ENCODE data around the gene PBX4. TPM values are rescaled to one million over a fixed set of nuclear protein-coding genes. Genes with fewer than 3 reads are reported as not detected.

Gene PBX4
- total RNA-seq, 2 experiments from 2014 or later = 34.4 to 38.4 TPM

DNA sequence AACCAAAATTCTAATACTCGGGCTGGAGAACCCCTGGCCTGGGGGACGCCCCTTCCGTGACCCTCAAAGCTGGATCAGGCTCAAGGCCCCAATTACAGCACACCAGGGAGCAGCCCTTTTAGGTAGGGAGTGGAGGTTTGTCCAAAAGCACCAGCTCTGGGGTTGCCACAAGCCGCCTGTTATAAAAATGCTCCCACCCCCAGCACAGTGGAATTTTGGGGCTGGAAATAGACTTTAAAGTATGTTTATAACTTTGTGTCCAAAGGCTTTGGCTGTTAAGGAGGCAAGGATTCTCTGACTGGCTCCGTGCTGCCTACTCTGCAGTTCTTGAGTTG, 25.5 kb upstream of the PBX4 start:
- DNase-seq = no peak
- Mint-ChIP-seq H3K4me3 (peak overlapping the region; percentile 87), H3K27me3 (no peaks in the 10 kb centered on the region), H3K9me3 (no peaks in the 10 kb centered on the region), H3K36me3 (ENCODE audit: low read depth) (peaks cover 40% of the 10 kb centered on the region), H3K4me1 (peaks cover 21% of the 10 kb centered on the region), H3K27ac (peak overlapping the region; percentile 95)
- ChIA-PET CTCF (interaction anchor here (0.6 to 3.1 kb wide), 18 partner anchors 8 to 112 kb away, joined by 3 to 19 read pairs (median 4); partner anchors contain the start of genes ATP13A1 and PBX4), POLR2A (interaction anchor here (0.7 kb wide), 1 partner anchor 20 kb away, joined by 7 read pairs; no protein-coding TSS in a partner anchor)

DNA sequence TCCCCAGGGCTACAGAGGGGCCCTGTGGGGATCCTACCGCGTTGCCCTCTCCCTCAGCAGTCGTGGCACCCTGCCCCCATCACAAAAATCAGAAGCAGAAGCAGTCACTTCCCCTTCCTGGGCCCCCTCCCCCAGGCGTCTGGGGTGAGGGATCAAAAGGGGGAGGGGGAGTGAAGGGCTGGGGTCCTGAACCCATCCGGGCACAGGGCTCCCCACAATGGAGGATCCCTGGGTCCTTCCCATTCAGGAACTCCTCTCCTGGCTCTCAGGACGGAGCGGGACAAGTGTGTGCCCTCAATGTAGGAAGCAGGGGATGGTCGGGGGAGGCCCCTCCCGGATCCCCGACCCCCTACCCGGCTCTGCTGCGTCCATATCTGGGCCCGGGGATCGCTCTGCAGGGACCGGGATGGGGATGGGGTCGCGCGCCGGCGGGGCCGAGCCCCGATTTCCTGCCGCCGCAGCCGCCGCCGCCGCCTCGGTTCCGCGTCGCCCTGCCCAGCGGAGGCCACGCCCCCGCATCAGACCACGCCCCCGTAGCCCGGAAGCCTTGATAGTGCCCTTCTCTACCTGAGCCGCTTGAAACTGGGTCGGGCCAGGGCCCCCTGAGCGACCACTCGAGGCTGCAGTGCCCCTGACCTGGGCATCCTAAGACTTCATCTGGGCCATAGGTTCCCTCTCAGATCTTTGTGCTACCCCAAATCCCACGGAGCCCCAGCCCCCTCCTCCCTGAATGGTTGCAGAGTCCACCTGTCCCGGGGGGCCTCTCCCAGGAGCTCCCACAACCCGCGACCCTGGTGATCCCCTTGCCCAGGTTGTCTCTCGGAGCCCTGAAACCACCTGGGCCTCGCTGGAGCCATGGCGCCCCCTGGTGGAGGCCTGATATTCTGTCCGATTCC, 24.9 kb upstream of the PBX4 start, which contains the start of gene GMIP:
Gene GMIP, minus strand, starts transcription at position 500 of the 896 bp plus-strand sequence. Its CDS starts 128 bp downstream, at position 372.
- Mint-ChIP-seq H3K27me3 (no peaks in the 10 kb centered on the region), H3K9me3 (no peaks in the 10 kb centered on the region), H3K4me1 (peaks cover 21% of the 10 kb centered on the region), H3K27ac (peak within 1 kb of the TSS; percentile 95), H3K4me3 (peak within 1 kb of the TSS; percentile 87), H3K36me3 (ENCODE audit: low read depth) (peaks cover 41% of the 10 kb centered on the region)
- ChIA-PET POLR2A (interaction anchor here (0.7 kb wide), 1 partner anchor 21 kb away, joined by 7 read pairs; no protein-coding TSS in a partner anchor), CTCF (interaction anchor here (0.6 to 3.1 kb wide), 20 partner anchors 9 to 114 kb away, joined by 3 to 19 read pairs (median 4); partner anchors contain the start of genes ATP13A1, PBX4 and YJEFN3)
- peak; percentile 88 for DNase-seq

DNA sequence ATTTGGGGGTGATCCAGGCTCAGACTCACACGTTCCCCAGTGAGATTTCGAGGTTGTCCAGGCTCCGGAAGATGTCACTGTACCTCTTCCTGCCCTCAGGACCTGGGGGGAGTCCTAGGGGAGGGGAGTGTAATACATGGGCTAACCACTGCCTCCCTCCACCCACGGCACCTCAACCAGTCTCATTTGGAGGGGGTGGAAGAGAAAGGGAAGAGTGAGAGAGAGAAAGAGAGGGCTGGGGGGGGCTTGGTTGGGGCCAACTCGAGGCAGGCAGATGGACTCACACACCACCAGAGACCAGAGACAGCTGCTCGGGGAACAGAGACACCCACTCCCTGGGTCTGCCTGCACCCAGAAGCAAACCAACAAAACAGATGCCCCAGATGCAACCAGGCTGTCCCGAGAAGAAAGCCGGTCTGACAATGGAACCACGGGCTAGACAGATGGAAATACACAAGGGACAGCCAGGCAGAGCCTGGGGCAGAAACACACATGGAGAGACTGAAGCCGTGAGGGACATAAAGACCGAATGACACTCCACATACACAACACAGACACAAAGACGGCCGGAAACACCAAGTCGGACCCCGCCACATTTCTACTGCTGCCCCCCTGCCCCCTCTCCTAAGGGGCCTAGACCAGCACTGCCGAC, 24.1 kb upstream of the PBX4 start:
- ChIA-PET CTCF (interaction anchor here (0.6 kb wide), 1 partner anchor 128 kb away, joined by 3 read pairs; no protein-coding TSS in a partner anchor), POLR2A (no interaction called here)
- peak; percentile 42 for DNase-seq
- H3K4me1 Mint-ChIP-seq = peaks cover 21% of the 10 kb centered on the region
- H3K9me3 Mint-ChIP-seq = no peaks in the 10 kb centered on the region
- peaks cover 43% of the 10 kb centered on the region for H3K36me3 Mint-ChIP-seq (ENCODE audit: low read depth)
- H3K27me3 Mint-ChIP-seq = no peaks in the 10 kb centered on the region
- peak overlapping the region; percentile 87 for H3K4me3 Mint-ChIP-seq
- peak overlapping the region; percentile 95 for H3K27ac Mint-ChIP-seq

DNA sequence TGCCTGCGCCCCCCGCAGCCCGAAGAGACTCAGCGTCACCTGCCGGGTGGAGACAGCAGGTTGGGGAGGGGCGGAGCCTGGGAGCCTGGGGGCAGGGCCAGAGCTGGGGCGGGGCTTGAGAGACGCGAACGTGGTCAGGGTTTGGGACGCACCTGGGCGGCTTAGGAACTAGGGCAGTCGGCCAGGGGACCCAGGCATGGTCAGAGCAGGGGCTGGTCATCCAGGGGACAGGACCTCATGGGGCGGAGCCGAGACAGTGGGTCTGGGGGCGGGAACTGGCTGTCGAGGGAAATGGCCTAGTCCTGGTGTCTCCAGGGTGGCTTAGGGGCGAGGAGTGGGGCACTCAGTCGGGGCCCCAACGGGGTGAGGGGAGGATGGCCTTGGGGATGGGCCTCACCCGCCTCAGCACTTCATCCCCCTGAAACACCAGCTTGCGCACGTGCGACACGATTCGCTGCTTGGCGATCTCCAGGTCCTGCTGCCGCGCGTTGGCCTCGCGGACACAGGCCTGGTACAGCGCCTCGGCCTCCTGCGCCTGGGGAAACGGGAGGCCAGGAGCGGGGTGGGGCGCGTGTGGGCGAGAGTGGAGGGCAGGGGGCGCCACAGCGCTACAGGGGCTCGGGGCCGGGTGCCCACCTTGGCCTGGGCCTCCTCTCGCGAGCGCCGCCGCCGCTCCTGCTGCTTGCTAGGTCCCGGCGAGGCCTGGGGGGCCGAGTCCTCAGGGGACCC, 19.2 kb upstream of the PBX4 start:
- Mint-ChIP-seq H3K27me3 (no peaks in the 10 kb centered on the region), H3K9me3 (no peaks in the 10 kb centered on the region), H3K36me3 (ENCODE audit: low read depth) (peaks cover 67% of the 10 kb centered on the region), H3K27ac (no peak overlapping the region), H3K4me3 (no peak overlapping the region), H3K4me1 (peaks cover 34% of the 10 kb centered on the region)
- no peak for DNase-seq
- CTCF ChIA-PET = no interaction called here
- POLR2A ChIA-PET = no interaction called here

DNA sequence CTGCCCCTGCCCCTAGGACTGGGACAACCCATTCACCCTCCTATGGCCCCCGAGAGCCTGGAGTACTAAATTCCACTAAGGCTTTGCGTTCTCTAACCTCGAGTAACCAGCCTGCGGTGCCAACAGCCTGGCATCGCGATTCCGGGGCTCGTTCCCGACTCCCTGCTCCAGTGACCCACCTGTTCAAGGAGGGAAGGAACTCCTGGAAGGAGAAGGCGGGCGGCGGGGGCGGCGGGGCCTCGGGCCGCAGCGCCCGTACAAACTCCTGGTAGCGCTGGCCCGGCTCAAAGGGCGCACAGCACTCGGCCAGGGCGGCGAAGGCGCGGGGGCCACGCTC, 18.7 kb upstream of the PBX4 start:
- Mint-ChIP-seq H3K27me3 (no peaks in the 10 kb centered on the region), H3K9me3 (no peaks in the 10 kb centered on the region), H3K36me3 (ENCODE audit: low read depth) (peaks cover 64% of the 10 kb centered on the region), H3K4me1 (peaks cover 31% of the 10 kb centered on the region), H3K27ac (no peak overlapping the region), H3K4me3 (no peak overlapping the region)
- ChIA-PET POLR2A (no interaction called here), CTCF (no interaction called here)
- DNase-seq = no peak

DNA sequence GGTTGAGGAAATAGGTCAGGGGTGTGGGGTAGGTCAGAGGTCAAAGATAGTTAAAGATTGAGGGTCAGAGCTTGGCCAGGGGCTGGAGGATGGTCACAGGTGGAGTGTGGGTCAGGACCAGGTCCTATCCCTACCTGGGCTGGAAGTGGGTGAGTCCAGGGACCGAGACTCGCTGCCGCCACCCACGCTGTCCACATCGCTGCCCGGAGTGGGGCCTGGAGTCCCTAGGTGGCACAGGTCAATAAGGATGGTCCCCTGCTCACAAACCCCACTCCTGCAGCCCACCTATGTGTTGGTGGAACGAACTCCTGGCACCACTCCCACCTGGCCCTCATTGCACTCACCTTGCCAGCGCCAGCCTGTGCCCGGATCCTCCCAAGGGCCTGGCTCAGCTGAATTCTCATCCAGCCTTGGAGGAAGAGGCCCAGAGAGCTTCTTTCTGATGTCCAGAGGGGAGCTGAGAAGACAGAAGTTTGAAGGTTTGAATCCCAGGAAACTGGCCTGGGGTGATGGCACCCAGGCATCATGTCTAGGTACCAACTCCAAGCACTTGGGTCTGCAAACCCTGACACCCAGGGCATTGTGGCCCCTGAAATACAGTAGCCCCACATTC, 18.2 kb upstream of the PBX4 start:
- DNase-seq = no peak
- H3K36me3 Mint-ChIP-seq (ENCODE audit: low read depth) = peaks cover 59% of the 10 kb centered on the region
- H3K4me3 Mint-ChIP-seq = no peak overlapping the region
- peaks cover 26% of the 10 kb centered on the region for H3K4me1 Mint-ChIP-seq
- no peaks in the 10 kb centered on the region for H3K27me3 Mint-ChIP-seq
- POLR2A ChIA-PET = no interaction called here
- CTCF ChIA-PET = interaction anchor here (1.0 kb wide), 1 partner anchor 104 kb away, joined by 4 read pairs; no protein-coding TSS in a partner anchor
- no peaks in the 10 kb centered on the region for H3K9me3 Mint-ChIP-seq
- no peak overlapping the region for H3K27ac Mint-ChIP-seq

DNA sequence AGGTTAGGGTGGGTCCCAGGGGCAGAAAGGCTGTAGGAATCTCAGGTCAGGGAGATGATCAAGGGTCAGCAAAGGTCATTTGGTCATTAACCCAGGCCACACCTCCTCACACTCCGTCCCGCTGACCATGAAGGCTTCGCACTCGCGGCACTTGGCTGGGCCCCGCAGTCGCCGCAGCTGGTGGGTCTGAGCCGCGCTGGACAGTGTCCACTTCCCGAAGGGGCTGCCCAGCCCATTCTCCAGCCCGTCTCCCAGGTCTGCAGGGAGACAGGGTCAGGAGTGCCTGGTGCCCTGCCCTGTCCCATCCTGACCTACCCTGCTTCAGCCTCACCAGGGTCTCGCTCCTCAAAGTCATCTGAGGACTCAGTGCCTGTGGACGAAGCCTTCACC, 16.8 kb upstream of the PBX4 start:
- no peaks in the 10 kb centered on the region for H3K9me3 Mint-ChIP-seq
- POLR2A ChIA-PET = no interaction called here

DNA sequence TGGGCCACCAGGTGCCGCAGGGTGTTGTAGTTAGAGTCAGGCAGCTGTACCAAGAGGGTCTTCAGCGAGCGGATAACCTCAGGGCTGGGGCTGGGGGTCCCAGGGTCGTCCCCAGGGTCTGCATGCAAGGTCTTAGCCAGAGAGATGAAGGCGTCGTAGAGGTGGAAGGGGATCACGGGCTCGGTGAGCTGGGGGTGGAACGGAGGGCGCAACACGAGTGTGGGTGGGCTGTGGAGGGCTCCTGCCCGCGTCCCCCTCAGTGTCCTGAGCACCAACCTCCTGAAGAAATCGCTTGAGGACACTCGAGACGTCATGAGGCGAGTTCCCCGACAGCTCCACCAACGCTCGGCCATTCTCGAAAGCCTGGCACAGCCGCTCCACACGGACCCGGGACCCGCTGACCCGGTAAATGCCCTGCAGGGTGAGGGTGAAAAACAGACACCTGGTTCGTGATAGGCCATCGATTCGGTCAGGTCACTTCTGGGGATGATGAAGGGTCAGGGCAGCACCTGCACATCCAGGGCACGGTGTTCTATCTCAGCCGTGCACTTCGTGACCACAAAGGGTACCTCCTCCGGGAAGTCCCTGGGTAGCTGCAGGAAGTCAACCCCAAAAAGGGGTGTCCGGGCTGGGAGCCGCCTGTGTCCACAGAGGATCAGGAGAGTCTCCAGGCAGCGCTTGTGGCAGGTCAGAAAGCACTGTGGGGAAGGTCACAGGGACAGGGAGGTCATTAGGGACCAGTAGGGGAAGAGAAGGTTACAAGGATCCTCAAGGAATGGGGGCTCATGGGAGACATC, 16.2 kb upstream of the PBX4 start:
- peaks cover 20% of the 10 kb centered on the region for H3K4me1 Mint-ChIP-seq
- H3K27ac Mint-ChIP-seq = peak overlapping the region; percentile 57
- H3K4me3 Mint-ChIP-seq = no peak overlapping the region
- peaks cover 66% of the 10 kb centered on the region for H3K36me3 Mint-ChIP-seq (ENCODE audit: low read depth)
- ChIA-PET CTCF (interaction anchor here (0.6 to 1.3 kb wide), 2 partner anchors 12 to 78 kb away, joined by 3 read pairs; no protein-coding TSS in a partner anchor), POLR2A (no interaction called here)
- no peaks in the 10 kb centered on the region for H3K27me3 Mint-ChIP-seq
- no peak for DNase-seq
- H3K9me3 Mint-ChIP-seq = no peaks in the 10 kb centered on the region

More for the DNA sequence above, 16.8 kb upstream of the PBX4 start:
- Mint-ChIP-seq H3K27me3 (no peaks in the 10 kb centered on the region), H3K36me3 (ENCODE audit: low read depth) (peaks cover 69% of the 10 kb centered on the region), H3K27ac (no peak overlapping the region), H3K4me1 (peaks cover 24% of the 10 kb centered on the region), H3K4me3 (no peak overlapping the region)
- CTCF ChIA-PET = interaction anchor here (1.0 to 1.3 kb wide), 2 partner anchors 13 to 103 kb away, joined by 3 to 4 read pairs; no protein-coding TSS in a partner anchor
- DNase-seq = no peak

DNA sequence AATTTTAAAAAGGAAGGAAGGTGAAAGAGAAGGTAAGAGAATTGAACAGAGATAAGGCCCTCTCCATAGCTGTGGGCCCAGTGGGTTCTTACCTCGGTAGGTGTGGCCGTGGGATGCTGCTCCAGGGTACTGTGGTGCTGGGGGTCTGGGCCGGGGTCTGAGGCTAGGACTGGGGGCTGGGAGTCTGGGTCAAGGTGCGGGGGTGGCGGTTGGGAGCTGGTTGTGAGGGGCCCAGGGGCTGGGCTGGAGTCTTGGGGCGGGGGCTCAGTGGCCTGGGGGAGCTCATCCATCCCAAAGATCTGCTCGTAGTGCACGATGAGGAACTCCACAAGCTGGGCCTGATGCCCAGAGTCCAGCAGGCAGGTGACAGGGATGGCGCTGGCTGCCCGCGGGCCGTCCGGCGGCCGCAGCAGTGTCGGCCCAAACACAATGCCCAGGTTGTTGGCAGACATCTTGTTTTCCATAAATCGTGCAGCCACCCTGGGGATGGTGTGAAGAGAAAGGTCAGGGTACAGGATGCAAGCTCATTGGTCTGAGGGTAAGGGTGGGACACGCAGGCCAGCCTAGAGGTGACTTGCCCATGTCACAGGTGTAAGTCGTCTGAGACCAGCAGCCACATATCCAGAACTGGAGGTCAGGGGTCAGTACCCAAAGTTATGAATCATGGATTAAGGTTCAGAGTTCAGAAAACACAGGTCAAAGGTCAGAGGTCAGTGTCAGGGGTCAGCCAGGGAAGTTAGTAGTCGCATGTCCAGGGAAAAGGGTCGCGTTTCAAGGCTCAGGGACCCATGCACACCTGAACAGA, 15.4 kb upstream of the PBX4 start:
- POLR2A ChIA-PET = no interaction called here

DNA sequence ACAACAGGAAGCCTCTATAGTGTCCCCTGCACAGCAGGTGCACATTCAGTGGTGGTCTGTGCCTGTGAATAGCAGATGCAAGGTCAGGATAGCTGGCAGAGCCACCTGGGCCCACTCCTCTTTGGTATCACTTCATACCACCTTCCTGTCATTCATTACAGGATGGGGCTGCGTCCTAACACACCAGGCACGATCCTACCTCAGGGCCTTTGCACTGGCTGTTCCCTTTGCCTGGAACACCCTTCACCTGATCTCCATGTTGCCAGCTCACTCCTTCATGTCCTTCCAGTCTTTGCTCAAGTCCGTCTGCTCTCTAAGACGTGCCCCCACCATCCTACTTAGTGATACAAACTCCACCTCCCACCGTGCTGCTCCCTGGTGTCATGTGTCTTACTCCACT, 14.2 kb upstream of the PBX4 start:
- ChIA-PET CTCF (no interaction called here), POLR2A (no interaction called here)

More for the DNA sequence above, 15.4 kb upstream of the PBX4 start:
- no peak for DNase-seq
- H3K27me3 Mint-ChIP-seq = no peaks in the 10 kb centered on the region
- no peak overlapping the region for H3K27ac Mint-ChIP-seq
- H3K36me3 Mint-ChIP-seq (ENCODE audit: low read depth) = peaks cover 65% of the 10 kb centered on the region
- no peaks in the 10 kb centered on the region for H3K9me3 Mint-ChIP-seq
- no peak overlapping the region for H3K4me3 Mint-ChIP-seq
- CTCF ChIA-PET = interaction anchor here (0.6 kb wide), 2 partner anchors 77 to 1116 kb away, joined by 3 to 4 read pairs; no protein-coding TSS in a partner anchor
- H3K4me1 Mint-ChIP-seq = peaks cover 20% of the 10 kb centered on the region

DNA sequence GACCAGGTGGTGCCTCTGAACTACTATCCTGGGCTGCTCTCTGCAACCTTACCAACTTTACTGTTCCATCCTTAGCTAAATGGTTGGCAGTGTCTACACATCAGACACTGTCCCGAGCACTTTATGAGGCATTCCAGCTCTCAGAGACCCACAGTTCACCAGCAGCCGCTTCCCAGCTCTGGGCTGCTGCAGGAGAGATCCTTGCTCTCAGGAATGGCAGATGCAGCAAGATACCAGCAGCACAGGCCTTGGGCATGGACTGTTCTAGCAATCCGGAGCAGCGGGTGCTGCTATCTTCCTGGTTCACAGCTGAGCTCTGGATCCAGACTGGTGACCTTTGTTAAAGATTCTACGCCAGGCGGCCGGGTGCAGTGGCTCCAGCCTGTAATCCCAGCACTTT, 12.9 kb upstream of the PBX4 start:
- Mint-ChIP-seq H3K36me3 (ENCODE audit: low read depth) (peaks cover 63% of the 10 kb centered on the region), H3K9me3 (no peaks in the 10 kb centered on the region), H3K4me1 (peaks cover 37% of the 10 kb centered on the region), H3K27ac (no peak overlapping the region), H3K4me3 (no peak overlapping the region), H3K27me3 (no peaks in the 10 kb centered on the region)
- no peak for DNase-seq
- CTCF ChIA-PET = interaction anchor here (0.9 to 1.3 kb wide), 3 partner anchors 11 to 77 kb away, joined by 3 to 4 read pairs (median 3); no protein-coding TSS in a partner anchor
- POLR2A ChIA-PET = no interaction called here

More for the DNA sequence above, 14.2 kb upstream of the PBX4 start:
- H3K4me1 Mint-ChIP-seq = peaks cover 24% of the 10 kb centered on the region
- DNase-seq = no peak
- no peaks in the 10 kb centered on the region for H3K27me3 Mint-ChIP-seq
- peaks cover 62% of the 10 kb centered on the region for H3K36me3 Mint-ChIP-seq (ENCODE audit: low read depth)
- H3K4me3 Mint-ChIP-seq = no peak overlapping the region
- H3K27ac Mint-ChIP-seq = peak overlapping the region; percentile 65
- no peaks in the 10 kb centered on the region for H3K9me3 Mint-ChIP-seq

Measured in activated CD4-positive, alpha-beta T cell treated with anti-CD3 and anti-CD28 coated beads, Interleukin-2, amount 10 ng/mL, durations not matched to agents 7 days and 5 days (primary cell).